Adrenal gland (tissue), 12 donors: ENCODE results near the gene PKN3. TPM values are rescaled to one million over a fixed set of nuclear protein-coding genes. Genes with fewer than 3 reads are reported as not detected.

Experiments
- DNase-seq, 7 donors: peaks; one replicate each; pipeline ENCODE4 v3.0.0-alpha.2; 2019 to 2020
- H3K27ac ChIP-seq, 5 donors: fragments of 200-600 bp; sonication (generic) in 4 of 5; 1 replicate in 3 of 5; 2 replicates in 2 of 5; pipeline versions ENCODE4 v1.5.1 to v1.8.0; 2016 to 2020; ENCODE audit warnings: mild to moderate bottlenecking in 1 of 5
- H3K27me3 ChIP-seq: fragments of 200-600 bp; 2 replicates; pipeline ENCODE4 v1.8.0; 2021
- H3K36me3 ChIP-seq, 2 donors: fragments of 200-600 bp; replicated peaks in 1 of 2; 1 replicate in 1 of 2; 2 replicates in 1 of 2; pipeline versions ENCODE4 v1.5.1 to v1.8.0; 2018 to 2022
- H3K4me1 ChIP-seq, 2 donors: fragments of 200-600 bp; replicated peaks in 1 of 2; 1 replicate in 1 of 2; 2 replicates in 1 of 2; pipeline versions ENCODE4 v1.5.1 to v1.8.0; 2018 to 2021
- H3K4me3 ChIP-seq, 4 donors: fragments of 200-600 bp; sonication (generic) in 3 of 4; one replicate each; pipeline ENCODE4 v1.5.1; 2016 to 2018
- H3K9me3 ChIP-seq, 3 donors: fragments of 200-600 bp; sonication (generic) in 1 of 3; replicated peaks in 1 of 3; 1 replicate in 2 of 3; 2 replicates in 1 of 3; pipeline versions ENCODE4 v1.5.1 to v1.8.0; 2016 to 2021
- CTCF ChIP-seq, 6 experiments: fragments of 450-650 bp in 4 of 6; fragments of 200-600 bp in 2 of 6; sonication (generic) in 1 of 6; IDR thresholded peaks; 1 replicate in 5 of 6; 2 replicates in 1 of 6; pipeline versions ENCODE4 v1.5.1 to v1.8.0; 2016 to 2021; ENCODE audit warnings: antibody characterized with exemption in 6 of 6, mild to moderate bottlenecking in 2 of 6, moderate library complexity in 1 of 6
- POLR2A ChIP-seq, 2 donors: fragments of 450-650 bp; IDR thresholded peaks; one replicate each; pipeline ENCODE4 v1.6.1; 2017; ENCODE audit warnings: antibody characterized with exemption in 2 of 2, mild to moderate bottlenecking in 2 of 2, moderate library complexity in 1 of 2
- WGBS, 4 donors: extraction: QIAGEN DNeasy Blood & Tissue Kit in 2 of 4; methylation state at CpG; one replicate each; pipeline versions ENCODE4 v1.1.5 to v1.1.7; 2013 to 2017; 5-methylcytosine and 5-hydroxymethylcytosine counted together
- intact Hi-C, 2 donors: fragments of 100-400 bp; cut with DNase I; formaldehyde crosslinking; loops; one replicate each; pipeline versions ENCODE4 v1.14.1 to v1.15.0; 2022 to 2023
- polyA plus RNA-seq, 3 donors: library from polyadenylated mRNA; stranded (reverse); fragments of 200-250 nt in 2 of 3; fragments of 350-450 nt in 1 of 3; fragmentation: Illumina TruSeq in 1 of 3; extraction: RNeasy Lipid Tissue Mini Kit (QIAGEN cat#74804) in 1 of 3; gene quantifications; one replicate each; pipeline ENCODE4 v1.2.3, GENCODE V29; 2013 to 2014
- total RNA-seq, 9 donors: library from RNA; depleted of rRNA in 4 of 9; stranded (reverse); fragments of >200 nt in 4 of 9; fragments of 120-200 nt in 1 of 9; fragmentation: NEBNext Ultra II Directional in 1 of 9; extraction: Animal tissue kit (Norgen Biotek cat#: 25700) in 1 of 9; gene quantifications; one replicate each; pipeline versions ENCODE4 v1.1.0 to v1.2.4, GENCODE V29; 2013 to 2023
- donor health status: healthy with polysubstance abuse.
- donor health status: Bipolar disorder and iron deficiency.
- donor health status: DM: yes; HTN: yes; CAD: no.
- donor health status: DM: no; HTN: no; CAD: no.
- donor health status: DM: no; HTN: no; CAD: no.
- donor health status: DM: yes; HTN: yes; CAD: no.

PKN3 gene
- total and polyA plus RNA-seq, 12 donors = 0.90 to 8.6 (median 4.1) TPM

GRCh38 chr9:128733256-128733655 is 31.0 kb downstream of the PKN3 start:
- WGBS, 4 donors = 14 to 24% (median 20%) methylated on average over 8 to 9 of the region's 9 CpGs
- Histone ChIP-seq H3K27me3 (no peaks in the 10 kb centered on the region), H3K4me1 (peaks cover 0 to 2% of the 10 kb centered on the region in 2 donors), H3K9me3 (no peaks in the 10 kb centered on the region), H3K27ac (peak overlapping the region in 2 of 5 donors; percentile 52 to 61), H3K4me3 (no peak overlapping the region), H3K36me3 (peaks cover 0 to 33% of the 10 kb centered on the region in 2 donors)
- intact Hi-C loops = no loop called here
- peak; percentile 39 to 69 (median 66) for TF ChIP-seq CTCF (IDR thresholded peaks at IDR 0.05)
- TF ChIP-seq POLR2A (IDR thresholded peaks at IDR 0.05) = no peak
- peak; percentile 75 to 94 (median 86) for DNase-seq

GRCh38 chr9:128735373-128735772 is 33.1 kb downstream of the PKN3 start:
- Histone ChIP-seq H3K36me3 (peaks cover 0 to 43% of the 10 kb centered on the region in 2 donors), H3K27me3 (no peaks in the 10 kb centered on the region), H3K9me3 (no peaks in the 10 kb centered on the region), H3K27ac (no peak overlapping the region), H3K4me3 (no peak overlapping the region), H3K4me1 (peaks cover 0 to 2% of the 10 kb centered on the region in 2 donors)
- intact Hi-C loops = no loop called here
- WGBS, 4 donors = 61 to 76% (median 63%) methylated on average over 2 of the region's 2 CpGs
- DNase-seq = peak in 5 of 7 donors; percentile 45 to 86 (median 72)
- TF ChIP-seq POLR2A (IDR thresholded peaks at IDR 0.05) = no peak
- TF ChIP-seq CTCF (IDR thresholded peaks at IDR 0.05) = no peak

- Histone ChIP-seq H3K4me1 (peaks cover 0 to 2% of the 10 kb centered on the region in 2 donors), H3K36me3 (peaks cover 0 to 27% of the 10 kb centered on the region in 2 donors), H3K9me3 (no peaks in the 10 kb centered on the region), H3K27me3 (no peaks in the 10 kb centered on the region), H3K4me3 (no peak overlapping the region), H3K27ac (no peak overlapping the region)
- 74 to 87% (median 83%) methylated on average over 4 to 20 of the region's 20 CpGs for WGBS, 4 donors
- TF ChIP-seq POLR2A (IDR thresholded peaks at IDR 0.05) (no peak), CTCF (IDR thresholded peaks at IDR 0.05) (no peak)
- no peak for DNase-seq
- intact Hi-C loops = no loop called here
Measured at GRCh38 chr9:128742401-128742800, 40.1 kb downstream of the PKN3 start.

- no peaks in the 10 kb centered on the region for H3K9me3 ChIP-seq
- H3K4me3 ChIP-seq = no peak overlapping the region
- H3K27me3 ChIP-seq = no peaks in the 10 kb centered on the region
- intact Hi-C loops = no loop called here
- H3K4me1 ChIP-seq = peaks cover 0 to 2% of the 10 kb centered on the region in 2 donors
- no peak for DNase-seq
- no peak overlapping the region for H3K27ac ChIP-seq
- TF ChIP-seq POLR2A (IDR thresholded peaks at IDR 0.05) (no peak), CTCF (IDR thresholded peaks at IDR 0.05) (no peak)
- 94 to 100% (median 100%) methylated on average over 1 of the region's 1 CpG for WGBS, 4 donors
- peaks cover 0 to 27% of the 10 kb centered on the region in 2 donors for H3K36me3 ChIP-seq
Measured at GRCh38 chr9:128743421-128743820, 41.1 kb downstream of the PKN3 start.
